GM12878 (cell line): ENCODE data around the gene SHMT2. TPM values are rescaled to one million over a fixed set of nuclear protein-coding genes. Genes with fewer than 3 reads are reported as not detected.

Experiments
- ATAC-seq: fragments of 200-7000 bp; cut with Tn5 transposase; 3 replicates; pipeline ENCODE4 v1.9.1; 2020; ENCODE audit warnings: mild to moderate bottlenecking, moderate library complexity
- BruUV-seq: library from RNA; stranded (reverse); fragments of 400-500 nt; replicated peaks from 2 replicates; lab custom pipeline; 2021; lab: Mats Ljungman, UMichigan
- CTCF ChIA-PET: fragments of 300-600 bp; sonication (Branson Sonifier 250); formaldehyde crosslinking; extraction: SDS; loops from one replicate; lab custom pipeline; 2021; ENCODE audit warnings: inconsistent platforms; lab: Yijun Ruan, JAX
- POLR2A ChIA-PET: fragments of 350-600 bp; formaldehyde crosslinking; extraction: SDS; loops from one replicate; lab custom pipeline; 2021; ENCODE audit warnings: inconsistent platforms; lab: Charles Lee
- RAD21 ChIA-PET: fragments of 300-600 bp; sonication (Branson Sonifier 250); formaldehyde crosslinking; loops from one replicate; lab custom pipeline; 2023; ENCODE audit warnings: antibody characterized with exemption; ENCODE audit not compliant: unreplicated experiment; lab: Charles Lee
- SMC1A ChIA-PET: fragments of 300-600 bp; sonication (Branson Sonifier 250); formaldehyde crosslinking; loops from one replicate; lab custom pipeline; 2023; ENCODE audit not compliant: unreplicated experiment, uncharacterized antibody; lab: Charles Lee
- DNase-seq: peaks from one replicate; pipeline ENCODE4 v3.0.0-alpha.2; 2011; ENCODE audit warnings: low read depth, low spot score
- FAIRE-seq: peaks from 3 replicates; lab custom pipeline; 2011; peaks lifted over from hg19 to GRCh38; lab: Jason Lieb, UNC
- H2AFZ ChIP-seq: 2 replicates; pipeline ENCODE4 v1.6.0; 2011; ENCODE audit warnings: low read depth, low read length, control low read depth; ENCODE audit not compliant: control insufficient read depth
- H3K27ac ChIP-seq: 2 replicates; pipeline ENCODE4 v1.5.1; 2011; ENCODE audit warnings: control low read depth; ENCODE audit not compliant: control insufficient read depth, insufficient read depth
- H3K27me3 ChIP-seq, 2 experiments: replicated peaks in 1 of 2; 2 replicates each; pipeline versions ENCODE4 v1.6.0 to v1.6.1; 2011; ENCODE audit warnings: low read length in 1 of 2; ENCODE audit not compliant: control insufficient read depth in 2 of 2, insufficient read depth in 2 of 2
- H3K36me3 ChIP-seq, 2 experiments: 2 replicates each; pipeline ENCODE4 v1.5.1; 2011; ENCODE audit warnings: low read length in 1 of 2; ENCODE audit not compliant: control insufficient read depth in 2 of 2, insufficient read depth in 2 of 2
- H3K4me1 ChIP-seq: 2 replicates; pipeline ENCODE4 v1.6.1; 2011; ENCODE audit warnings: mild to moderate bottlenecking, low read length, moderate library complexity, mixed read lengths; ENCODE audit not compliant: control insufficient read depth, insufficient read depth
- H3K4me2 ChIP-seq: 2 replicates; pipeline ENCODE4 v1.6.0; 2011; ENCODE audit warnings: control low read depth; ENCODE audit not compliant: control insufficient read depth, insufficient read depth
- H3K4me3 ChIP-seq: fragments of 200-600 bp; sonication (generic); 2 replicates; pipeline ENCODE4 v1.5.1; 2016
- H3K79me2 ChIP-seq: 2 replicates; pipeline ENCODE4 v1.6.0; 2011; ENCODE audit warnings: low read length; ENCODE audit not compliant: control insufficient read depth, insufficient read depth
- H3K9ac ChIP-seq: 2 replicates; pipeline ENCODE4 v1.8.0; 2011; ENCODE audit warnings: low read length, control low read depth, mixed read lengths; ENCODE audit not compliant: control insufficient read depth, insufficient read depth
- H3K9me3 ChIP-seq: replicated peaks from 3 replicates; pipeline ENCODE4 v1.5.1; 2011; ENCODE audit warnings: mild to moderate bottlenecking, low read length; ENCODE audit not compliant: control insufficient read depth, insufficient read depth
- H4K20me1 ChIP-seq: 2 replicates; pipeline ENCODE4 v1.6.0; 2011; ENCODE audit not compliant: control insufficient read depth, insufficient read depth
- ASH2L ChIP-seq: fragments of 300-600, 200-600 bp; sonication (generic); IDR thresholded peaks from 2 replicates; pipeline ENCODE4 v1.6.1; 2017; ENCODE audit warnings: low read depth, mild to moderate bottlenecking, borderline replicate concordance
- BMI1 ChIP-seq: fragments of 450-650 bp; IDR thresholded peaks from 2 replicates; pipeline ENCODE4 v1.6.1; 2016; ENCODE audit warnings: mild to moderate bottlenecking, moderate library complexity, borderline replicate concordance
- CBFB ChIP-seq: IDR thresholded peaks from 2 replicates; pipeline ENCODE4 v1.6.1; 2016; ENCODE audit warnings: antibody characterized with exemption, low read depth
- CEBPB ChIP-seq, 2 experiments: fragments of 150-350 bp in 1 of 2; IDR thresholded peaks; 2 replicates each; pipeline ENCODE4 v1.6.1; 2012 to 2014; ENCODE audit warnings: low read depth in 2 of 2, low read length in 2 of 2, borderline replicate concordance in 1 of 2, inconsistent platforms in 1 of 2
- CREB1 ChIP-seq: IDR thresholded peaks from 2 replicates; pipeline ENCODE4 v1.6.1; 2012; ENCODE audit warnings: low read depth, mild to moderate bottlenecking, inconsistent platforms
- EZH2 ChIP-seq: IDR thresholded peaks from 2 replicates; pipeline ENCODE4 v1.6.1; 2012; ENCODE audit warnings: low read depth, mild to moderate bottlenecking, control low read depth, inconsistent platforms, low read length, borderline replicate concordance; ENCODE audit not compliant: control insufficient read depth
- IKZF2 ChIP-seq, 2 experiments: fragments of 450-650 bp; IDR thresholded peaks; 2 replicates each; pipeline ENCODE4 v1.6.1; 2017; ENCODE audit warnings: mild to moderate bottlenecking in 2 of 2, moderate library complexity in 2 of 2
- KDM1A ChIP-seq: fragments of 200-600 bp; sonication (generic); IDR thresholded peaks from 2 replicates; pipeline ENCODE4 v1.6.1; 2016; ENCODE audit warnings: borderline replicate concordance
- POLR2AphosphoS2 ChIP-seq: IDR thresholded peaks from 2 replicates; pipeline ENCODE4 v1.6.1; 2011; ENCODE audit warnings: low read depth, mild to moderate bottlenecking, low read length, improper control_type of control experiment, moderate library complexity
- POLR2AphosphoS5 ChIP-seq: IDR thresholded peaks from 2 replicates; pipeline ENCODE4 v1.6.1; 2011; ENCODE audit warnings: mild to moderate bottlenecking, low read length, inconsistent platforms
- RELA ChIP-seq: fragments of 450-650 bp; IDR thresholded peaks from 2 replicates; pipeline ENCODE4 v1.8.0; 2014; ENCODE audit warnings: borderline replicate concordance; ENCODE audit not compliant: partially characterized antibody
- WGBS: methylation state at CpG from one replicate; pipeline ENCODE4 v1.1.6; 2016; ENCODE audit warnings: low lambda C conversion rate; ENCODE audit not compliant: insufficient replicate concordance, insufficient coverage; ENCODE audit errors: missing lambda C conversion rate; 5-methylcytosine and 5-hydroxymethylcytosine counted together
- in situ Hi-C: fragments of 300-500 bp; cut with MboI; formaldehyde crosslinking; loops from 9 replicates; pipeline ENCODE4 v1.14.3; 2018; ENCODE audit warnings: mixed read lengths
- intact Hi-C: fragments of 100-400 bp; cut with micrococcal nuclease; formaldehyde crosslinking; loops from one replicate; pipeline ENCODE4 v1.14.2; 2022; ENCODE audit not compliant: unreplicated experiment
- polyA plus RNA-seq, 11 experiments: library from polyadenylated mRNA; depleted of rRNA in 4 of 11; unstranded in 6 of 11; stranded (reverse) in 5 of 11; fragments of >200 nt; fragmentation: Nextera tagmentation in 4 of 11; fragmentation: Illumina TruSeq in 1 of 11; extraction: Ambion mirVana in 4 of 11; extraction: Trizol in 1 of 11; gene quantifications; 1 replicate in 1 of 11; 2 replicates in 10 of 11; pipeline versions ENCODE4 v1.2.1 to v1.2.3, GENCODE V29; 2011 to 2016; ENCODE audit warnings: inconsistent platforms in 2 of 11, missing spikeins in 2 of 11, low read depth in 1 of 11
- total RNA-seq, 4 experiments: library from RNA; depleted of rRNA in 3 of 4; stranded (reverse); fragments of >200 nt in 3 of 4; fragmentation: Illumina TruSeq in 1 of 4; extraction: Trizol in 1 of 4; gene quantifications; 2 replicates each; pipeline versions ENCODE4 v1.2.1 to v1.2.3, GENCODE V29; 2013 to 2021
- TF ChIP-seq, protein P1 (sequence below): IDR thresholded peaks from 2 replicates; pipeline ENCODE4 v1.6.1; 2011; ENCODE audit warnings: low read depth, mild to moderate bottlenecking, low read length, moderate library complexity, borderline replicate concordance; ENCODE audit errors: extremely low read depth
- TF ChIP-seq, protein P2 (sequence below): fragments of 450-650 bp; IDR thresholded peaks from 2 replicates; pipeline ENCODE4 v1.6.1; 2014; ENCODE audit warnings: mild to moderate bottlenecking
- TF ChIP-seq, protein P3 (sequence below): IDR thresholded peaks from 2 replicates; pipeline ENCODE4 v1.6.1; 2011; ENCODE audit warnings: borderline replicate concordance, low read depth, mild to moderate bottlenecking, moderate library complexity, low read length; ENCODE audit not compliant: insufficient read depth, poor library complexity, severe bottlenecking
- TF ChIP-seq, protein P4 (sequence below): fragments of 450-650 bp; IDR thresholded peaks from 2 replicates; pipeline ENCODE4 v1.6.1; 2017; ENCODE audit warnings: mild to moderate bottlenecking, low read depth, inconsistent platforms; ENCODE audit not compliant: poor library complexity, severe bottlenecking

Gene SHMT2
- total and polyA plus RNA-seq, 10 of the 15 experiments (the other 5 are each of a cell fraction or from before 2014, with no cell fraction given): 57.0 to 292 (median 186) TPM

DNA sequence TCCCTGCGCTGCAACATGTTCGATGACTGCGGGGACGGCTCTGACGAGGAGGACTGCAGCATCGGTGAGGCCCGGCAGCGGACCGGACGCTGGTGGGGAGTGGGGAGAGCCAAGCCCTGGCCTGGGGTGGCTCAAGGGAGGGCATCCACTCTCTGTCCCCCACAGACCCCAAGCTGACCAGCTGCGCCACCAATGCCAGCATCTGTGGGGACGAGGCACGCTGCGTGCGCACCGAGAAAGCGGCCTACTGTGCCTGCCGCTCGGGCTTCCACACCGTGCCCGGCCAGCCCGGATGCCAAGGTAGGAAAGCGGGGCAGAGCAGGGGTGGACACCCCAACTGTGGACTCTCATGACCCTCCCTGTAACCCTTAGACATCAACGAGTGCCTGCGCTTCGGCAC is 24.3 kb upstream of the SHMT2 start:
- DNase-seq (no peak), FAIRE-seq (no peak), ATAC-seq (no peak)
- in situ Hi-C loops: no loop called here
- SMC1A ChIA-PET: no interaction called here
- WGBS: 81% methylated on average over 26 of the region's 26 CpGs
- Histone ChIP-seq H3K9ac (no peak overlapping the region), H3K4me1 (no peaks in the 10 kb centered on the region), H3K79me2 (no peaks in the 10 kb centered on the region), H3K9me3 (no peaks in the 10 kb centered on the region), H3K27ac (no peak overlapping the region), H3K27me3 (no peaks in the 10 kb centered on the region; a peak in 1 of 4 replicates), H3K4me2 (no peak overlapping the region), H2AFZ (no peak overlapping the region), H3K4me3 (no peak overlapping the region), H3K36me3 (no peaks in the 10 kb centered on the region), H4K20me1 (no peaks in the 10 kb centered on the region)
- CTCF ChIA-PET: no interaction called here
- RAD21 ChIA-PET: no interaction called here
- intact Hi-C loops: no loop called here
- TF ChIP-seq ASH2L: no peak
- no peak for TF ChIP-seq POLR2AphosphoS2
- TF ChIP-seq, protein P1, sequence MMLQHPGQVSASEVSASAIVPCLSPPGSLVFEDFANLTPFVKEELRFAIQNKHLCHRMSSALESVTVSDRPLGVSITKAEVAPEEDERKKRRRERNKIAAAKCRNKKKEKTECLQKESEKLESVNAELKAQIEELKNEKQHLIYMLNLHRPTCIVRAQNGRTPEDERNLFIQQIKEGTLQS: no peak
- TF ChIP-seq, protein P2, sequence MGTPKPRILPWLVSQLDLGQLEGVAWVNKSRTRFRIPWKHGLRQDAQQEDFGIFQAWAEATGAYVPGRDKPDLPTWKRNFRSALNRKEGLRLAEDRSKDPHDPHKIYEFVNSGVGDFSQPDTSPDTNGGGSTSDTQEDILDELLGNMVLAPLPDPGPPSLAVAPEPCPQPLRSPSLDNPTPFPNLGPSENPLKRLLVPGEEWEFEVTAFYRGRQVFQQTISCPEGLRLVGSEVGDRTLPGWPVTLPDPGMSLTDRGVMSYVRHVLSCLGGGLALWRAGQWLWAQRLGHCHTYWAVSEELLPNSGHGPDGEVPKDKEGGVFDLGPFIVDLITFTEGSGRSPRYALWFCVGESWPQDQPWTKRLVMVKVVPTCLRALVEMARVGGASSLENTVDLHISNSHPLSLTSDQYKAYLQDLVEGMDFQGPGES: no peak
- no peak for TF ChIP-seq CREB1
- TF ChIP-seq POLR2AphosphoS5: no peak
- TF ChIP-seq CBFB: no peak
- TF ChIP-seq KDM1A: no peak
- TF ChIP-seq EZH2: no peak
- TF ChIP-seq RELA: no peak
- TF ChIP-seq IKZF2 (IDR thresholded peaks at IDR 0.05): no peak
- TF ChIP-seq, protein P3, sequence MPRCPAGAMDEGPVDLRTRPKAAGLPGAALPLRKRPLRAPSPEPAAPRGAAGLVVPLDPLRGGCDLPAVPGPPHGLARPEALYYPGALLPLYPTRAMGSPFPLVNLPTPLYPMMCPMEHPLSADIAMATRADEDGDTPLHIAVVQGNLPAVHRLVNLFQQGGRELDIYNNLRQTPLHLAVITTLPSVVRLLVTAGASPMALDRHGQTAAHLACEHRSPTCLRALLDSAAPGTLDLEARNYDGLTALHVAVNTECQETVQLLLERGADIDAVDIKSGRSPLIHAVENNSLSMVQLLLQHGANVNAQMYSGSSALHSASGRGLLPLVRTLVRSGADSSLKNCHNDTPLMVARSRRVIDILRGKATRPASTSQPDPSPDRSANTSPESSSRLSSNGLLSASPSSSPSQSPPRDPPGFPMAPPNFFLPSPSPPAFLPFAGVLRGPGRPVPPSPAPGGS: no peak
- TF ChIP-seq, protein P4, sequence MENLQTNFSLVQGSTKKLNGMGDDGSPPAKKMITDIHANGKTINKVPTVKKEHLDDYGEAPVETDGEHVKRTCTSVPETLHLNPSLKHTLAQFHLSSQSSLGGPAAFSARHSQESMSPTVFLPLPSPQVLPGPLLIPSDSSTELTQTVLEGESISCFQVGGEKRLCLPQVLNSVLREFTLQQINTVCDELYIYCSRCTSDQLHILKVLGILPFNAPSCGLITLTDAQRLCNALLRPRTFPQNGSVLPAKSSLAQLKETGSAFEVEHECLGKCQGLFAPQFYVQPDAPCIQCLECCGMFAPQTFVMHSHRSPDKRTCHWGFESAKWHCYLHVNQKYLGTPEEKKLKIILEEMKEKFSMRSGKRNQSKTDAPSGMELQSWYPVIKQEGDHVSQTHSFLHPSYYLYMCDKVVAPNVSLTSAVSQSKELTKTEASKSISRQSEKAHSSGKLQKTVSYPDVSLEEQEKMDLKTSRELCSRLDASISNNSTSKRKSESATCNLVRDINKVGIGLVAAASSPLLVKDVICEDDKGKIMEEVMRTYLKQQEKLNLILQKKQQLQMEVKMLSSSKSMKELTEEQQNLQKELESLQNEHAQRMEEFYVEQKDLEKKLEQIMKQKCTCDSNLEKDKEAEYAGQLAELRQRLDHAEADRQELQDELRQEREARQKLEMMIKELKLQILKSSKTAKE: no peak
- TF ChIP-seq BMI1: no peak
- TF ChIP-seq CEBPB (IDR thresholded peaks at IDR 0.05; ENCODE audit: borderline replicate concordance in 1 of 2, low read depth in 2 of 2, low read length in 2 of 2): no peak
- POLR2A ChIA-PET: no interaction called here
- BruUV-seq: no TSS peak
